CD4-positive, alpha-beta T cell treated with Interleukin-17A for 1 hour (primary cell): ENCODE results near the gene TRERF1.

Source experiments
- DNase-seq: peaks from one replicate; pipeline ENCODE4 v3.0.0-alpha.2; 2020

TRERF1 gene

DNA sequence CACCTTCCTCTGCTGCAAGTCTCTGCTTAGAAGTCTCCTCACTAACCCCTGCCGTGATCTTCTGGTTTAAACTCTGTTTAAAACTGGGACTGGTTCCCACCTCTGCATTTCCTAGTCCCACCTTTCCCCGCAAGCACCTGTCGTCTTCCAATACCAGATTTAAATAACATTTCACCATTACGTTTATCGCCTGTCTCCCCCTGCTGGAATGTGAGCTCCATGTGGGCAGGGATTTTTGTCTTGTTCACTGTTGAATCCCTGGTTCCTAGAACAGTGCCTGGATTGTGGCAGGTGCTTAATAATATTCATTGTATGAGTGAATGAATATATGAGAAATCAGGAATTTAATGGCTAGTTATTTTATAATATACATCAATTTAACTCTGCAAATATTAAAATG, 275.9 kb downstream of the TRERF1 start:
- DNase-seq: no peak
